ENCODE data around the gene SYAP1. TPM values are rescaled to one million over a fixed set of nuclear protein-coding genes. Genes with fewer than 3 reads are reported as not detected.

Gene SYAP1
- total and polyA plus RNA-seq, 9 of the 15 experiments (the other 6 are each of a cell fraction or from before 2014, with no cell fraction given), result 5.7 to 35.3 (median 27.6) TPM

GRCh38 chrX:16718824-16719333, 533 bp upstream of the SYAP1 start (continued):
- TF ChIP-seq MEIS2 (IDR thresholded peaks at IDR 0.05; ENCODE audit: partially characterized antibody) (no peak), CREBBP (IDR thresholded peaks at IDR 0.05; ENCODE audit: low read depth, low read length) (no peak), POLR3A (IDR thresholded peaks at IDR 0.05; ENCODE audit: borderline replicate concordance, extremely low read depth, insufficient read depth, insufficient read length) (no peak), TARDBP (IDR thresholded peaks at IDR 0.05) (no peak), ZBTB43 (CRISPR knock-in tag; IDR thresholded peaks at IDR 0.05) (no peak), RFX5 (IDR thresholded peaks at IDR 0.05; ENCODE audit: low read depth, low read length) (no peak), CCAR2 (IDR thresholded peaks at IDR 0.05; ENCODE audit: low read depth, low read length) (no peak), BRD9 (IDR thresholded peaks at IDR 0.05; ENCODE audit: low read depth, partially characterized antibody) (peak; percentile 43), ZKSCAN8 (CRISPR knock-in tag; IDR thresholded peaks at IDR 0.05) (0 out of 2 replicates have a peak, but pooled peaks have one; percentile 36), NONO (IDR thresholded peaks at IDR 0.05; ENCODE audit: low read depth in 2 of 2, low read length in 1 of 2) (no peak), CAMTA2 (CRISPR knock-in tag; conservative IDR thresholded peaks at IDR 0.05) (no peak), CBX5 (IDR thresholded peaks at IDR 0.05; ENCODE audit: borderline replicate concordance, low read depth) (no peak), ETV6 (IDR thresholded peaks at IDR 0.05; ENCODE audit: borderline replicate concordance in 1 of 2, low read depth in 2 of 2, low read length in 1 of 2) (no peak), ETV6 (CRISPR knock-in tag; IDR thresholded peaks at IDR 0.05; ENCODE audit: borderline replicate concordance) (no peak), CEBPG (CRISPR knock-in tag; IDR thresholded peaks at IDR 0.05) (no peak), CEBPG (tag; conservative IDR thresholded peaks at IDR 0.05 in 1 of 2, IDR thresholded peaks at IDR 0.05 in 1 of 2) (0 out of 4 replicates have a peak, but pooled peaks of 1 of the 2 experiments have one; percentile 2), ZNF12 (CRISPR knock-in tag; IDR thresholded peaks at IDR 0.05) (no peak), ETV5 (CRISPR knock-in tag; IDR thresholded peaks at IDR 0.05; ENCODE audit: low read depth) (no peak), FOS (IDR thresholded peaks at IDR 0.05; ENCODE audit: extremely low read depth, insufficient read length) (no peak), FOSL1 (tag; conservative IDR thresholded peaks at IDR 0.05) (peak; percentile 29; the same call in 1 of the 2 replicates), JUN (IDR thresholded peaks at IDR 0.05; ENCODE audit: borderline replicate concordance, low read depth, low read length) (no peak), JUN (CRISPR knock-in tag; IDR thresholded peaks at IDR 0.05; ENCODE audit: borderline replicate concordance) (no peak), CTBP1 (IDR thresholded peaks at IDR 0.05; ENCODE audit: borderline replicate concordance) (no peak), ZNF518B (CRISPR knock-in tag; IDR thresholded peaks at IDR 0.05) (no peak), KLF10 (CRISPR knock-in tag; IDR thresholded peaks at IDR 0.05) (no peak), KDM5B (IDR thresholded peaks at IDR 0.05; ENCODE audit: insufficient replicate concordance, low read depth, low read length) (no peak), ZBTB17 (CRISPR knock-in tag; IDR thresholded peaks at IDR 0.05) (no peak)

Measured in K562 (cell line).